Upper lobe of left lung (tissue), 6 donors: ENCODE results near the gene HSPG2. TPM values are rescaled to one million over a fixed set of nuclear protein-coding genes. Genes with fewer than 3 reads are reported as not detected.

Source experiments
- ATAC-seq, 2 donors: fragments of 200-7000 bp; cut with Tn5 transposase; one replicate each; pipeline ENCODE4 v1.9.1; 2022; ENCODE audit warnings: mild to moderate bottlenecking in 2 of 2, moderate library complexity in 2 of 2; ENCODE audit not compliant: low FRiP score in 2 of 2
- DNase-seq, 2 donors: peaks; one replicate each; pipeline ENCODE4 v3.0.0-alpha.2; 2019 to 2020
- H3K27ac ChIP-seq, 4 donors: fragments of 200-600 bp; sonication (generic); one replicate each; pipeline ENCODE4 v1.5.1; 2016 to 2019
- H3K27me3 ChIP-seq, 4 donors: fragments of 200-600 bp; sonication (generic); one replicate each; pipeline ENCODE4 v1.5.1; 2017 to 2019
- H3K36me3 ChIP-seq, 4 donors: fragments of 200-600 bp; sonication (generic); one replicate each; pipeline ENCODE4 v1.5.1; 2016 to 2019
- H3K4me1 ChIP-seq, 4 donors: fragments of 200-600 bp; sonication (generic); one replicate each; pipeline ENCODE4 v1.5.1; 2018 to 2019
- H3K4me3 ChIP-seq, 4 donors: fragments of 200-600 bp; sonication (generic); one replicate each; pipeline ENCODE4 v1.5.1; 2017 to 2019; ENCODE audit warnings: mild to moderate bottlenecking in 2 of 4, moderate library complexity in 1 of 4
- H3K9me3 ChIP-seq, 4 donors: fragments of 200-600 bp; sonication (generic); one replicate each; pipeline ENCODE4 v1.5.1; 2018 to 2019
- EP300 ChIP-seq, 4 donors: sonication (generic); formaldehyde crosslinking; IDR thresholded peaks; one replicate each; pipeline ENCODE4 v1.5.1; 2017; ENCODE audit warnings: antibody characterized with exemption in 4 of 4, control low read depth in 2 of 4
- POLR2A ChIP-seq, 4 donors: fragments of 450-650 bp; IDR thresholded peaks; one replicate each; pipeline ENCODE4 v1.5.1; 2016 to 2017; ENCODE audit warnings: antibody characterized with exemption in 4 of 4, mild to moderate bottlenecking in 2 of 4
- POLR2AphosphoS5 ChIP-seq, 2 donors: sonication (generic); formaldehyde crosslinking; IDR thresholded peaks; one replicate each; pipeline ENCODE4 v1.5.1; 2017; ENCODE audit warnings: antibody characterized with exemption in 2 of 2
- WGBS, 2 donors: methylation state at CpG; one replicate each; pipeline ENCODE4 v1.1.5; 2017 to 2018; 5-methylcytosine and 5-hydroxymethylcytosine counted together
- total RNA-seq, 6 donors: library from RNA; depleted of rRNA in 4 of 6; stranded (reverse); fragments of >200 nt in 4 of 6; gene quantifications; one replicate each; pipeline versions ENCODE4 v1.1.0 to v1.2.1, GENCODE V29; 2016 to 2021
- TF ChIP-seq, protein P1 (sequence below), 6 experiments: fragments of 450-650 bp in 4 of 6; fragments of 200-600 bp in 2 of 6; sonication (generic) in 2 of 6; IDR thresholded peaks; one replicate each; pipeline ENCODE4 v1.5.1; 2016 to 2019; ENCODE audit warnings: antibody characterized with exemption in 6 of 6
- donor health status: DM: no; HTN: no; CAD: no; lungs with moderate emphysema.
- donor health status: DM: no; HTN: yes; CAD: no; lungs with severe emphysema.

The HSPG2 gene
- total RNA-seq, 6 donors from 2014 or later, result 104 to 433 (median 227) TPM

DNA sequence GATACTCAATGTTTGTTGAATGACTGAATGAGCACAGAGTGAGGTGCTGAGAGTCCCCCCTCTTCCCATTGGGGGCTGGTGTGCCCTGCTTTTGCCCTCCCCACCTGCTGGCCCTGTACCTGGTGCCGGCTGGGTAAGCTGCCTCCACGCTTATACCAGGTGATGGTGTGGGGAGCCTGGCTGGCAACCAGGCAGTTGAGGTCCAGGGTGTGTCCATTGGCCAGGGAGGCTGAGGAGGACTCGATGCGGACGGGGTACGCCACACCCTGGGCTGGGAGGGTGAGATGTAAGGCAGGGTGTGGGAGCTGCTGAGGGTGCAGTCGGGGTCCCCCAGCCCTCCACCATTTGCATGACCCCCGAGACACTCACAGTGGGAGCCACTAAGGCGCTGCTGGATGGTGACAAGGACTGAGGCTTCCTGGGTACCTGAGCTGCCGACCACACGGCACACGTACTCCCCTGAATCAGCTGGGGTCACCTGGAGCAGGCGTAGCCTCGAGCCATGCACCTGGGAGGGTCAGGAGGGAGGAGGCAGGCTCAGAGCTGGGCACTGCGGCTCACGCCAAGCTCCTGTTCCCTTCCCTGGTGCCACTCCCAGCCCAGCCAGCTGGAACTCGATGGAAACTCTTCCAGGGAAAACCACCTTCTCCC lies 88.5 kb downstream of the HSPG2 start:
- Histone ChIP-seq H3K9me3 (no peaks in the 10 kb centered on the region), H3K4me1 (no peaks in the 10 kb centered on the region), H3K4me3 (no peak overlapping the region), H3K27me3 (no peaks in the 10 kb centered on the region), H3K27ac (no peak overlapping the region), H3K36me3 (peaks cover 25 to 93% (median 71%) of the 10 kb centered on the region in 4 donors)
- no peak for DNase-seq
- TF ChIP-seq POLR2AphosphoS5 (IDR thresholded peaks at IDR 0.05), result no peak
- WGBS, 2 donors, result 91 to 98% methylated on average over 9 to 17 of the region's 17 CpGs
- ATAC-seq, result no peak

DNA sequence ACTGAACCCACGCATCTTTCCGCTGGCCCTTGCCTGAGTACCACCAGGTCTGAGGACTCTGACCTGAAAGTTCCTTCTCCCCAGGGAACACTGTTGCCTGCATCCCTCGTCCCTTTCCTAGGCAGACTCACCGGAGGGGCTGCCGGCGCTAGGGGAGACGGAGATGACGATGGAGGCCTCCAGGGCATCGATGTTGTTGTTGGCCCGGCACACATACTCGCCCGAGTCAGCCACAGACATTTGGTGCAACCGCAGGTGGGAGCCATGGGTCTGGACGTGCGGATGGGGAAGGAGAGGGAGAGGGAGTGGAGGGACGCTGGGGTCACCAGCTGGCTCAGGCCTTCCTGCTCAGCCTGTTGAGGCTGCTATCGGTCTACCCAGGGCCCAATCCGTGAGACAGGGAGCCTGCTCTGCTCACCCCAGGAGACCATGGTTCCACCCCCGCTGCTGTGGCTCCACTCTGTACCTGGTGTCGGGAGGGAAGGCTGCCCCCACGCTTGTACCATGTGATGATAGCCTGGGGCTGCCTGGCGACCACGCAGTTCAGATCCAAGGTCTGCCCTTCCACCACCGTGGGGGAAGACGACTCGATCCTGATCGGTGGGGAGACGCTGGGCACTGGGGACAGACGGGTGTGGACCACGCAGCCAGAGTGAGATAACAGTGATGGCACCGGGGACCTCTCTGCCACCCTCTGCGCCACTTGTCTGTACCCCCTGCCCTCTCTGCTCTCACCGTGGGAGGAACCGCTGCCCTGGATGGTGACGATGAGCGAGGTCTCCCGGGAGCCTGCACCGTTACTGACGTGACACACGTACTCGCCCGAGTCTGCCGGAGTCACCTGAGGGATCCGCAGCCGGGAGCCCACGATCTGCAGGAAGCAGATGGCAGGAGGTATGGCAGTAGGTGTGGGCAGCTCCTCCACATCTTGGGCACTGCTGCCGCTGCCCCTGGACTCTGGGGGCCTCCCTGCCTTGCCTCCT lies 89.6 kb downstream of the HSPG2 start:
- no peaks in the 10 kb centered on the region for H3K9me3 ChIP-seq
- H3K27ac ChIP-seq, result no peak overlapping the region
- TF ChIP-seq, protein P1, sequence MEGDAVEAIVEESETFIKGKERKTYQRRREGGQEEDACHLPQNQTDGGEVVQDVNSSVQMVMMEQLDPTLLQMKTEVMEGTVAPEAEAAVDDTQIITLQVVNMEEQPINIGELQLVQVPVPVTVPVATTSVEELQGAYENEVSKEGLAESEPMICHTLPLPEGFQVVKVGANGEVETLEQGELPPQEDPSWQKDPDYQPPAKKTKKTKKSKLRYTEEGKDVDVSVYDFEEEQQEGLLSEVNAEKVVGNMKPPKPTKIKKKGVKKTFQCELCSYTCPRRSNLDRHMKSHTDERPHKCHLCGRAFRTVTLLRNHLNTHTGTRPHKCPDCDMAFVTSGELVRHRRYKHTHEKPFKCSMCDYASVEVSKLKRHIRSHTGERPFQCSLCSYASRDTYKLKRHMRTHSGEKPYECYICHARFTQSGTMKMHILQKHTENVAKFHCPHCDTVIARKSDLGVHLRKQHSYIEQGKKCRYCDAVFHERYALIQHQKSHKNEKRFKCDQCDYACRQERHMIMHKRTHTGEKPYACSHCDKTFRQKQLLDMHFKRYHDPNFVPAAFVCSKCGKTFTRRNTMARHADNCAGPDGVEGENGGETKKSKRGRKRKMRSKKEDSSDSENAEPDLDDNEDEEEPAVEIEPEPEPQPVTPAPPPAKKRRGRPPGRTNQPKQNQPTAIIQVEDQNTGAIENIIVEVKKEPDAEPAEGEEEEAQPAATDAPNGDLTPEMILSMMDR (IDR thresholded peaks at IDR 0.05), result no peak
- TF ChIP-seq EP300 (IDR thresholded peaks at IDR 0.05) (no peak), POLR2AphosphoS5 (IDR thresholded peaks at IDR 0.05) (no peak), POLR2A (IDR thresholded peaks at IDR 0.05) (no peak)
- no peaks in the 10 kb centered on the region for H3K4me1 ChIP-seq
- H3K36me3 ChIP-seq, result peaks cover 28 to 99% (median 76%) of the 10 kb centered on the region in 4 donors
- no peak for DNase-seq
- no peak overlapping the region for H3K4me3 ChIP-seq
- no peak for ATAC-seq
- 91 to 92% methylated on average over 19 to 42 of the region's 47 CpGs for WGBS, 2 donors
- H3K27me3 ChIP-seq, result no peaks in the 10 kb centered on the region

DNA sequence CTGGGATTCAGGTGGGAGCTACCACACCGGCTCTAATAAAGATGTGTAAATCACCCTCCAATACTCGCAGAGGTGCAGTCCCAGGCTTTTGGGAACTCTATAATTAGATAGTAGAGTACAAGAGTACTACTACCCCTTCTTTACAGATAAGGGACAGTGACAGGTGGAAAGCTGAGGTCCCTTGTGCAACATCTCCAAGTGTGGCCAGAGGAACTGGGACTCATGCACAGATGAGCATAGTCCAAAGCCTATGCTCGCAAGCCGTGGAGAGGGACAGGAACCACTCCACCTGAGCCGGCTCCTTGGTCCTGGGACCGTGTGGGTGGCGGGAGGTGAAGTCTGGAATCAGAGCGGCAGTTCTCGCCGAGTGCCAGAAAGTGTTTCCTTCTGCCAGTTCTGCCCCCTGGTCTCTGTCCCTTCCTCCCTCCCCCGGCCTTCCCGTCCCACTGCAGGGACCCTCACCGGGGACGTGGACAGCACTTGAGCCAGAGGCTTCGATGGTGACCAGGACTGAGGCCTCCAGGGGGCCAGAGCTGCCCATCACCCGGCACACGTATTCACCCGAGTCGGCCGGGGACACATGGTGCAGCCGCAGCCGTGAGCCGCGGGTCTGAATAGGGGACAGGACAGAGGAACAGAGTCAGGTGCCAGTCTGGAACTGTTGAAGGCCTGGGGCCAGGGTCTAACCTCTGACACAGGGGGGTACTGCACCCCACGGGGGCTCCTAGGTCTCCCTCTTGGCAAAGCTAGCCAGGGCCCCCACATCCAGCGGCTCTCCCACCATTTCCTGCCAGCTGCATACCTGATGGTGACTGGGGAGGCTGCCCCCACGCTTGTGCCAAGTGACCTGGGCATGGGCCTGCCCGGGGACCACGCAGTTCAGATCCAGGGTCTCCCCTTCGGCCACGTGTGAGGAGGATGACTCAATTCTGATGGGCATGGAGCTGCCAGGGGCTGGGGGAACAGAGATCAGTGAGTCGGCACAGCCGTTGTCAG lies 91.2 kb downstream of the HSPG2 start:
- peaks cover 34 to 99% (median 77%) of the 10 kb centered on the region in 4 donors for H3K36me3 ChIP-seq
- ATAC-seq, result no peak

DNA sequence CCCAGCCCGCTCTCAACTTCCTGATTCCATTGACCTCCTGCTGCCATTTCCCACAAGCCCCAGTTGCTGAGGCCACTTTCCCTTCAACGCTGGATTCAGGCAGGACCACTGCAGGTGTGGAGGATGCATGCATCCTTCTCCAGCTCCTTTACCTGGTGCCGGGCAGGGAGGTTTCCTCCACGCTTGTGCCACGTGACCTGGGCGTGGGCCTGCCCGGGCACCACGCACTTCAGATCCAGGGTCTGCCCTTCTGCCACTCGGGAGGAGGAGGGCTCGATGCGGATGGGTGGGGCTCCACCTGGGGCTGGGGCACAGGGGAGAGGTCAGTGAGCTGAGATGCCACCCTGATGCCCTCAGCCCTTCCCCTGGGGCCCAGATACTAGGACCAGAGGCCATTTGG lies 93.1 kb downstream of the HSPG2 start:
- ATAC-seq, result no peak
- 86 to 90% methylated on average over 6 to 11 of the region's 11 CpGs for WGBS, 2 donors
- TF ChIP-seq POLR2AphosphoS5 (IDR thresholded peaks at IDR 0.05) (no peak), EP300 (IDR thresholded peaks at IDR 0.05) (no peak), POLR2A (IDR thresholded peaks at IDR 0.05) (no peak)
- TF ChIP-seq, protein P1 (IDR thresholded peaks at IDR 0.05), result no peak
- Histone ChIP-seq H3K27ac (no peak overlapping the region), H3K4me1 (no peaks in the 10 kb centered on the region), H3K36me3 (peaks cover 30 to 97% (median 81%) of the 10 kb centered on the region in 4 donors), H3K4me3 (no peak overlapping the region), H3K9me3 (no peaks in the 10 kb centered on the region), H3K27me3 (no peaks in the 10 kb centered on the region)
- DNase-seq, result no peak

More for the DNA sequence above, 91.2 kb downstream of the HSPG2 start:
- DNase-seq, result peak in 1 of 2 donors; percentile 65
- H3K4me1 ChIP-seq, result no peaks in the 10 kb centered on the region
- no peaks in the 10 kb centered on the region for H3K27me3 ChIP-seq
- no peak for TF ChIP-seq POLR2A (IDR thresholded peaks at IDR 0.05)
- TF ChIP-seq, protein P1 (IDR thresholded peaks at IDR 0.05), result no peak
- no peak for TF ChIP-seq EP300 (IDR thresholded peaks at IDR 0.05)
- TF ChIP-seq POLR2AphosphoS5 (IDR thresholded peaks at IDR 0.05), result no peak
- H3K27ac ChIP-seq, result no peak overlapping the region
- no peaks in the 10 kb centered on the region for H3K9me3 ChIP-seq
- 93 to 94% methylated on average over 10 to 29 of the region's 33 CpGs for WGBS, 2 donors
- H3K4me3 ChIP-seq, result no peak overlapping the region
